ENCODE data around the gene PGLYRP2.
A peak's percentile ranks its signal among the peaks of the same experiment; 100 is the strongest.

The PGLYRP2 gene

GRCh38 chr19:15456441-15456840, 22.9 kb downstream of the PGLYRP2 start:
- no peak for DNase-seq (ENCODE audit: low read depth)

- no peak for DNase-seq (ENCODE audit: low read depth)
Measured at GRCh38 chr19:15455996-15456395, 23.3 kb downstream of the PGLYRP2 start.

DNA sequence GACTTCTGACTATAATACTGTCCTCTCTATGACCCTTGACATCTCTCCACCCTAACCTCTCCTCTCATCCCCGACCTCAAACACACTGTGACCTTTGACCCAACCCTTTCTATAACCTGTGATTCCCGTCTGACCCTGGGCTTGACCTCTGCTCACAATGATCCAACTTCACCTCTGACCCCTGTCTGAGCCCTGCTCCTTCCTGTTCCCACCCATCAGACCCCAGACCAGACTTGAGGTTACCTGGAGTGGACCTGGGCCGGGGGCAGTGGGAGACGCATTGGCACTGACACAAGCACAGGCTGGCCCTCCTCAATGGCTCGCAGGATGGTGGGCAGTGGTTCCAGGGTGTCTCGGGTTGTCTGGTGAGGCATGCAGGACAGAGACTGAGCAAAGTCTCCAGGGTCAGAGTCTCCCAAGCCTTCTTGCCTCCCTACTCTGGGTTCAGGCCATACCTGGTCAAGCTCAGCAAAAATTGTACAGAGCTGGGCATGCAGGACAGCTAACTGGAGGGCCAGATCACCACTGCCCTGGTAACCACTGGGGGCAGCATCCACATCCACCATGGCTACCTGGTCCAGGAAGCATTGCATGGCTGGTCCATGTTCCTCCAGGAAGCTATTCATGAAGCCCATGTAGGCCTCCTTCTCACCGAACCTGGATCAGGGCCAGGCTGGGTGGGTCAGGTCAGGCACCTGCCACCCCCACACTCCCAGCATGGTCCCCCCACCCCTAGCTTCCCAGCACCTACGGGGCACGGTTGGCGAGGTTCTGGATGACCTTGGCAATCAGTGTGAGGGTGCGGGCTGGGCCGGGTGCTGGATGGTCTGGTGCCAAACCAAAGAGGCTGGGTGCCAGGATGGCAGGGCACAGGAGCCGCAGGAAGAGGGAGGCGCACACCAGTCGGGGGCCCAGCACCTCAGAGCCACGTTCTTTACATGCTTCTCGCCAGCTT, 25.1 kb downstream of the PGLYRP2 start:
- DNase-seq (ENCODE audit: low read depth) = no peak

DNA sequence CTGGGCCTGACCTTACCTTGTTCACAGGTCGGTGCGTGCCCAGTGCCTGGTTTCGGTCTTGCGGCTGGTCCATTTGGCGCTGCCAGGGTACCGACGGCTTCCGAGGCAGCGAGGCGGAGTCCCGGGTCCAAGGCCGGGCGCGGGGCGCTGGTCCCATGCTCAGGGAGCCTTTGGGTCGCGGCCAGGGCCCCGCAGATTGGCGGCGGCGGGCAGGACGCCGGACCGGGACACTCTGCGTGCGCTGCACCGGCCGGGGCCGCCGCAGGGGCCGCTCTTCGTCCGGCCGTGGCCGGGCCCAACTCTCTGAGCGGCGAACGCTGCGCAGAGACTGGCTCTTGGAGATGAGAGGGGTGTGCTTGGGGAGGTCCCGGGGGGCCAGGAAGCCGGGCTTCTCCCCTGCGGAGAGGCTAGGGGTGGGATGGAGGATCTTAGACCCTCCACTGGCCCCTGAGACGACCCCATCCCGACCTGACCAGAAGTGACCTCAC, 26.2 kb downstream of the PGLYRP2 start:
- no peak for DNase-seq (ENCODE audit: low read depth)

GRCh38 chr19:15452111-15453047, 26.9 kb downstream of the PGLYRP2 start:
- peak; percentile 92 for DNase-seq (ENCODE audit: low read depth)

GRCh38 chr19:15450528-15450890, 28.8 kb downstream of the PGLYRP2 start:
- DNase-seq (ENCODE audit: low read depth) = no peak

DNA sequence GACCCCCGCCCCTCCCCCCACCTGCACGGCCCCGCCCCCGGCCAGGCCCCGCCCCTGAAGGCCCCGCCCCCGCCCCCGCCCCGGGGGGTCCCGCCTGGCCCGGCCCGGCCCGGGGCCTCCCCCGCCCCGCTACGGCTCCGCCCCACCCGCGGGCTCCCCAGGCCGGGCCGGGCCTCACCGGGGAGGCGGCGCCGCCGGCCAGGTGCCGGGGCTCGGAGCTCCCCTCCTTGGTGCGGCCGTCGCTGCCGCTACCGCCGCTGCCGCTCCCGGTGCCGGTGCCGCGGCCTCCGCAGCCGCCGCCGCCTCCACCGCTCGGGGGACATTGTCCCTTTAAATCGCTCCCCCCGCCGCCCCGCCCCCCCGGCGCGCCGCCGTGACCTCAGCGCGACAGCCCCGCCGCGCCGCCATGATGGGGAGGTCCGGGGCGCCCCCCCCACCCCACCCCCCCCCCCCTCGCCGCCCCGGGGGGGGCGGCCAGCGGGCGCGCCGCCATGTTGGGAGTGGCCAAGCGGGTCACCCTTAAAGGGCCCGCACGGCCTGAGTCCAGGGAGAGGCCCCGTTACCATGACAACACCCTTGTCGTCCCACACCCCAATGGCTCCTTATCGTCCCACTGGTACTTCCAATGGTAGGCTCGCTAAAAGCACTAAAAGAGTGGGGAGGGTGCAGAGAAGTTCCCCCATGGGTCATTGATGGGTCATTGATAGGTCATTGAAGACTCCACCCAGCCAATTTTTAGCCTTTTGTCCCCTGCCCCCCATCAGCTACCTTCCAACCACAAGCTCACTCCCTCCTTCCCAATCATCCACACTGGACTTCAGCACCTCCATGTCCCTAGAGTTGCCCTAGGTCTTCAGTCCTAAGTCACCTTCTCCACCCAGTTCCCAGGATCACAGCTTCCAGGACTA, 29.4 kb downstream of the PGLYRP2 start, which contains the start of gene WIZ:
Gene WIZ, minus strand, starts transcription at position 337 of the 908 bp plus-strand sequence. CDS start 1,649 bp downstream, outside the sequence.
- peak; percentile 72 for DNase-seq (ENCODE audit: low read depth)

DNA sequence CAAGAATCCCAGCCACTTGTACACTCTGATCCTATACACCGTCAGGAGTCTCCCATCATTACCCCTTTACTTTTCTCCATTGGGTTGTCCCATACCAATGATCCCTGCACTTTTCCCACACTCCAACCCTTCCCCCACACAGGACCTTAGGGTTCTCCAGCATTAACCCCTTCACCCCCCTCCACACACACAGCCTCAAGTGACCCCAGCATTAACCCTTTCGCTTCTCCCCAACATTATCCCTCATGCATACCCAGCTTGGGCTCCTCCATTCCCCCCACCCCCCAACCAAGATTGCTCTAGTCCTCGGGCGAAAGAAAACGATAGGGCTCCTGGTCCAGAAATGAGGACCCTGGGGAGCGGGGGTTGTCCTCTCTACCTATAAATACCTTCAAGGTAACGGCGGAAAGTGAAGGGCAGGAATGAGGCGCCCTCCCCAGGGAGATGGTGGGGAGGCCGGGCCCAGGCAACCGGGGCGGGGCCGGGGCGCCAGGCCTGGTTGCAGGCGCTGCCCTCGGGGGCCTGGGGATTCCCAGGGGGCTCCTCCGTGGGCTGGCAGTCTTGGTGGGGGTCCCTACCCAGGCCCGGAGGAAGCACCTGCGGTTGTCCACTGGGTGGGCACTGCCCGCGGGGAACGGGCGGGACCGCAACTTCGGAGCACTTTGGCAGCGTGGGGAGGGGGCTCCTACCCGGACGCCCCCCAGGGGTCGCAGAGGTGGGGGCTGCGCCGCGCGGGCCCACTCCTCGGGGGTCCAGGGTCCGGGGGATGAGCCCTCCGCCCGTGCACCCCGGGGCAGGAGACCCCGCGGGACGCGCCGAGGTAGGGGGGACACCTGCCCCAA, 30.3 kb downstream of the PGLYRP2 start:
- DNase-seq (ENCODE audit: low read depth) = no peak

DNA sequence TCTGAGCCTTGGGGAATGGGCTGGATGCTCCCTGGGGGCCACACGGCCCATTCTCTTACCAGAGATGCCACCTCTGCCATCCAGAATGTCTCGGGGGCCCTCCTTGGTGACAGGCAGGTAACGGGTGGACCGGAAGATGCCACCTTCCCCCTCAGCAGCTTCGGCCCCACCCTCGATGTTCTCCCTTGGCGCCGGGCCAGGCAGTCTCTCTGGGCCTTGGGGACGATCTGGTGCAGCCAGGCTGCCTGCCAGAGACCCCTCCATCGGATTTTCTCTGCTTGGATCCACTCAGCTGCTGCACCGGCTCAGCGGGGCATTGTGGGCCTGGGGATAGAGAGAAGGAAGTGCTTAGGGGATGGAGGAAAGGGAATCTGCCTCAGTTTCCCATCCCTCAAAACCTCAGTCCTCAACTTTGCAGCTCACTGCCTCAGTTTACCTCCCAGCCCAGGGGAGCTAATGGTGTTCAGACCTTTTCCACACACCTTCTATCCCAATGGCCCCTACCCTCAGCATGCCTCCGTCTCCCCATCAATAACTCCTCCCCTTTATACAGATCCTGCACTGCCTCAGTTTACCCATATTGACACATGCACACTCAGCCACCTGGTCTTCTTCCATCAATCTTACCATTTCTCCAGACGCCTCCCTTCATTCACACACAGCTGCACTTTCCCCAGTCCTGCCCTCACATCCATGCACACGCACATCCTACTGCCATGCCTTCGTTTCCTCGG, 31.1 kb downstream of the PGLYRP2 start:
- no peak for DNase-seq (ENCODE audit: low read depth)

GRCh38 chr19:15447057-15447456, 32.2 kb downstream of the PGLYRP2 start:
- DNase-seq (ENCODE audit: low read depth) = no peak

GRCh38 chr19:15445807-15446376, 33.4 kb downstream of the PGLYRP2 start:
- DNase-seq (ENCODE audit: low read depth) = no peak

GRCh38 chr19:15445227-15445605, 34.1 kb downstream of the PGLYRP2 start:
- DNase-seq (ENCODE audit: low read depth) = no peak

DNA sequence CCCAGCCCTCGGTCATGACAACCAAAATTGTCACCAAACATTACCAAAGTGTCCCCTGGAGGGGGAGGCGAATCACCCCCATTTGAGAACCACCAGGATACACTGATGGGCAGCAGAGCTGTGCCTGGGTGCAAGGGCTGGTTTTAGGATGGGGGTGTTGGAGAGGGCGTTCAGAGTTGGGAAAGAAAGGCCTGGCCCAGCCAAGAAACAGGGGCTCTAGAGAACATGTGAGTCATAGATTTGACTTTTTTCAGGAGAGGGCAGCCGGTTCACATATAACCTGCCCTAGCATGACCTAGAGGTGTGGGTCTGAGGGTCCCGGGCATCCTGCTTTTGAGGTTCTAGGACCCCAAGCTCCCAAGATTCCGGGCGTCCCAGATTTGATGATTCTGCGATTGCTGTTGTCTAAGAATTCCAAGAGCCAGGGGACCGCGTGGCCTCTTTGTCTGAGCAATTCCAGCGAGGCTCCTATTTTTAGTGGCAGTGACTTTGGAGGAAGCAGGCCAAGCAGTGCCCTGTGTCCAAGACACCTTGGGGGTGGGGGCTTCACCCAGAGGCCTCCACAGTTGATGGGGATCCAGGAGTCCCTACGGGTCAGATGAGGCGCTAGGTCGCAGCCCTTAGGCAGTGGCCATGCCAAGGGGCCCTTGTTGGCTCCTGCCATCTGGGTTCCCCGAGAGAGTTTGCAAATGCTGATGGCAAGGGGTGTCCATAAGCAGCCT, 34.6 kb downstream of the PGLYRP2 start:
- DNase-seq (ENCODE audit: low read depth) = no peak

GRCh38 chr19:15443838-15444237, 35.5 kb downstream of the PGLYRP2 start:
- no peak for DNase-seq (ENCODE audit: low read depth)

GRCh38 chr19:15443325-15443724, 36.0 kb downstream of the PGLYRP2 start:
- DNase-seq (ENCODE audit: low read depth) = no peak

DNA sequence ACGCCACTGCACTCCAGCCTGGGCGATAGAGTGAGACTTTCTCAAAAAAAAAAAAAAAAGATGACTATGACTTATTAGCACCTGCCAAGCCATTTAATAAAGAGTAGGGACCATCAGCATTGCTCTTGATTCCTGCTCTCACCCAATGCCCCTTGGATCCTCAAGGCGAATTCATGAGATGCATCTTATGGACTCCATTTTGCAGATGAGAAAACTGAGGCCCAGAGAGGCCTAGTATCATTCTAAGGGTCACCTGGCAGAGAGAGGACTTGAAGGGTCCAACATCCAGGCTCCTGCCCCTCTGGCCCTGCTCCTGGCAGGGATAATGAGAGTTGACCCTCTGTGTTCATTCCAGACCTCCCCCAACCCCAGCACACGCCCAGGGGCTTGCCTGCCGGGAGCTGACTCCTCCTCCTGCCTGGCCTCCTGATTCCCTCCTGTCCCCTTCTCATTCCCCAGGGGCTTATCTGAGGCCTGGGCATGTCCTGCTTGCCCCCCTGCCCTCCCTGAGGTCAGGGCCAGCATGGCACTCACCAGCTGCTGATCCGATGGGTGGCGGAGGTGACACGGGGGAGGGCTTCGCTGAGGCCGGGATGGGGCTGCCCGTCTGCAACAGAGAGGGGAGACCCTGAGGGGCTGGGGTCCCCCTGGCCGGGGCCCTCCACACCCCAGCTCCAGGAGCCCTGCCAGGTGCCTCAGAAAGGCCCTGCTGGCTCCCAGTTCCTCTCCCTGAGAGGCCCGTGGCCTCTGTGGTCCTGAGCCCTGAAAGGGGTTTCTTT, 37.0 kb downstream of the PGLYRP2 start:
- DNase-seq (ENCODE audit: low read depth) = no peak

DNA sequence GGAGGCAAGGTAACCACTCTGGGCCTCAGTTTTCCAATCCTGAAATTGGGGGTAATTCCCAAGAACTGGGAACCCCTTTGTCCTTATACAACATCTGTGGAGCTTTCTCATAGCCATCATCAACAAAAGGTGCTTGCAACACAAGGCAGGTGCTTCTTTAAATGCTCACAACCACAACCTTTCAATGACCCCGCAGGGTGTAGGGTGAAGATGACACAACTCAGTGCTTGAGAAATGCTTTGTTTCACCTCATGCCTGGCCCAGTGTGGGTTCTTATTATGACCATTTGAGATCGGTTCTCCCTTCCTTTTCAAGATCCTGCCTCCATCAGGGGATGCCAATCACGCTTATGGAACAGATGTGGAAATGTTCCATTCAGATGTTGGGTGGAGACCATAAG, 38.0 kb downstream of the PGLYRP2 start:
- no peak for DNase-seq (ENCODE audit: low read depth)

Measured in iris pigment epithelial cell (primary cell).